ENCODE results near the gene TTYH3. TPM values are rescaled to one million over a fixed set of nuclear protein-coding genes. Genes with fewer than 3 reads are reported as not detected.

TTYH3 gene
- total and polyA plus RNA-seq, 2 experiments from 2014 or later, result 46.3 to 108 TPM

- Histone ChIP-seq H2AFZ (no peak overlapping the region), H3K9me2 (replicated peaks; ENCODE audit: insufficient read depth) (no peaks in the 10 kb centered on the region), H3K4me2 (no peak overlapping the region), H3K4me1 (ENCODE audit: insufficient read depth) (no peaks in the 10 kb centered on the region), H3K27me3 (no peaks in the 10 kb centered on the region), H4K20me1 (ENCODE audit: insufficient read depth, poor library complexity, severe bottlenecking) (no peaks in the 10 kb centered on the region), H3K36me3 (replicated peaks; ENCODE audit: insufficient read depth, low read depth) (no peaks in the 10 kb centered on the region), H3K27ac (no peak overlapping the region), H3K9me3 (ENCODE audit: low read depth) (no peaks in the 10 kb centered on the region), H3K79me2 (no peaks in the 10 kb centered on the region), H3K4me3 (no peak overlapping the region)
- no peak for TF ChIP-seq EZH2phosphoT487 (IDR thresholded peaks at IDR 0.05; ENCODE audit: low read depth, severe bottlenecking, unreplicated experiment)
- no peak for TF ChIP-seq EZH2 (IDR thresholded peaks at IDR 0.05; ENCODE audit: borderline replicate concordance)
- no peak for TF ChIP-seq CTCF (IDR thresholded peaks at IDR 0.05; ENCODE audit: poor library complexity)
- no peak for DNase-seq (ENCODE audit: low spot score)
- WGBS (ENCODE audit: low lambda C conversion rate, missing lambda C conversion rate), result 94% methylated on average over 13 of the region's 13 CpGs
These were observed 34.5 kb upstream of the TTYH3 start for GRCh38 chr7:2597273-2597640.

- Histone ChIP-seq H4K20me1 (ENCODE audit: insufficient read depth, poor library complexity, severe bottlenecking) (no peaks in the 10 kb centered on the region), H3K4me1 (ENCODE audit: insufficient read depth) (no peaks in the 10 kb centered on the region), H3K27me3 (no peaks in the 10 kb centered on the region), H3K9me3 (ENCODE audit: low read depth) (no peaks in the 10 kb centered on the region), H3K79me2 (no peaks in the 10 kb centered on the region), H3K27ac (no peak overlapping the region), H3K4me2 (no peak overlapping the region), H2AFZ (no peak overlapping the region), H3K9me2 (replicated peaks; ENCODE audit: insufficient read depth) (no peaks in the 10 kb centered on the region), H3K36me3 (replicated peaks; ENCODE audit: insufficient read depth, low read depth) (no peaks in the 10 kb centered on the region), H3K4me3 (no peak overlapping the region)
- no peak for TF ChIP-seq CTCF (IDR thresholded peaks at IDR 0.05; ENCODE audit: poor library complexity)
- TF ChIP-seq EZH2 (IDR thresholded peaks at IDR 0.05; ENCODE audit: borderline replicate concordance), result no peak
- no peak for TF ChIP-seq EZH2phosphoT487 (IDR thresholded peaks at IDR 0.05; ENCODE audit: low read depth, severe bottlenecking, unreplicated experiment)
- 92% methylated on average over 29 of the region's 29 CpGs for WGBS (ENCODE audit: low lambda C conversion rate, missing lambda C conversion rate)
- no peak for DNase-seq (ENCODE audit: low spot score)
These were observed 33.5 kb upstream of the TTYH3 start for GRCh38 chr7:2598154-2598823.

GRCh38 chr7:2601065-2601464 is 30.7 kb upstream of the TTYH3 start:
- WGBS (ENCODE audit: low lambda C conversion rate, missing lambda C conversion rate), result 83% methylated on average over 9 of the region's 9 CpGs
- Histone ChIP-seq H3K79me2 (no peaks in the 10 kb centered on the region), H3K4me2 (no peak overlapping the region), H3K27me3 (no peaks in the 10 kb centered on the region), H3K4me1 (ENCODE audit: insufficient read depth) (no peaks in the 10 kb centered on the region), H4K20me1 (ENCODE audit: insufficient read depth, poor library complexity, severe bottlenecking) (no peaks in the 10 kb centered on the region), H3K9me2 (replicated peaks; ENCODE audit: insufficient read depth) (no peaks in the 10 kb centered on the region), H3K4me3 (no peak overlapping the region), H2AFZ (no peak overlapping the region), H3K27ac (no peak overlapping the region), H3K9me3 (ENCODE audit: low read depth) (no peaks in the 10 kb centered on the region), H3K36me3 (replicated peaks; ENCODE audit: insufficient read depth, low read depth) (no peaks in the 10 kb centered on the region)
- TF ChIP-seq EZH2 (IDR thresholded peaks at IDR 0.05; ENCODE audit: borderline replicate concordance) (no peak), CTCF (IDR thresholded peaks at IDR 0.05; ENCODE audit: poor library complexity) (no peak), EZH2phosphoT487 (IDR thresholded peaks at IDR 0.05; ENCODE audit: low read depth, severe bottlenecking, unreplicated experiment) (no peak)
- DNase-seq (ENCODE audit: low spot score), result no peak

All from hepatocyte (in vitro differentiated cells).